ENCODE measurements around the gene OLFML2B. TPM values are rescaled to one million over a fixed set of nuclear protein-coding genes. Genes with fewer than 3 reads are reported as not detected.
"Not testable (repeated sequence)": the region's sequence is repeated elsewhere in the genome, so short reads cannot be mapped to it uniquely, and the experiment has no call there.

Gene OLFML2B
- total RNA-seq, 1 experiment from 2014 or later, result not detected

DNA sequence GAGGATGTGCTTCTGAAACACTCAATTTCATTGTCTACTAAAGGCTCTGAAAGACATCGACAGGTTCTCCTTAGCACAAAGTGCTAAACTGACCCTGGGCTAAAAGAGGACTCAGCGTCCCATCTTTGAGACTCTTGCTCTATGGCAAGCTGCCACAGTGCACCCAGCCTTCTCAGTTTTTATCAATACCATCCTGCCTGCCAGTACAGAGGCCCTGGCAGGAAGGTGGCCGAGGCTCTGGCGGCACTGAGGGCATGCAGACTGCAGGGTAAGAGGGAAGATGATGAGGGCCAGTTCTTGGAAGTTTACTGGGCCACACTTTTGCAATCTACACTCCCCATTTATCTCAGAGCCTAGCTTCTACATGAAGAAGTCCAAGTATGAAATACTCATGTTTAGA lies 5.3 kb downstream of the OLFML2B start:
- Histone ChIP-seq H3K79me2 (ENCODE audit: low read depth) (no peaks in the 10 kb centered on the region), H3K9me2 (ENCODE audit: insufficient read depth) (no peaks in the 10 kb centered on the region), H3K4me3 (no peak overlapping the region), H3F3A (ENCODE audit: insufficient read depth, low read depth) (peaks cover 7% of the 10 kb centered on the region; the same call in 1 of the 2 replicates), H4K20me1 (ENCODE audit: insufficient read depth) (no peaks in the 10 kb centered on the region), H3K36me3 (ENCODE audit: low read depth) (no peaks in the 10 kb centered on the region), H3K4me1 (replicated peaks; ENCODE audit: insufficient read depth) (no peaks in the 10 kb centered on the region; the same call in 1 of the 2 replicates), H3K27ac (no peak overlapping the region), H3K4me2 (no peak overlapping the region), H3K27me3 (ENCODE audit: insufficient read depth, low read depth) (peaks cover 23% of the 10 kb centered on the region; the same call in 1 of the 2 replicates), H3K9me3 (ENCODE audit: insufficient read depth, low read depth) (peaks cover under 1% of the 10 kb centered on the region; the same call in 1 of the 2 replicates), H2AFZ (no peak overlapping the region)
- no peak for TF ChIP-seq EZH2 (IDR thresholded peaks at IDR 0.05; ENCODE audit: low read depth)
- TF ChIP-seq, protein P1, sequence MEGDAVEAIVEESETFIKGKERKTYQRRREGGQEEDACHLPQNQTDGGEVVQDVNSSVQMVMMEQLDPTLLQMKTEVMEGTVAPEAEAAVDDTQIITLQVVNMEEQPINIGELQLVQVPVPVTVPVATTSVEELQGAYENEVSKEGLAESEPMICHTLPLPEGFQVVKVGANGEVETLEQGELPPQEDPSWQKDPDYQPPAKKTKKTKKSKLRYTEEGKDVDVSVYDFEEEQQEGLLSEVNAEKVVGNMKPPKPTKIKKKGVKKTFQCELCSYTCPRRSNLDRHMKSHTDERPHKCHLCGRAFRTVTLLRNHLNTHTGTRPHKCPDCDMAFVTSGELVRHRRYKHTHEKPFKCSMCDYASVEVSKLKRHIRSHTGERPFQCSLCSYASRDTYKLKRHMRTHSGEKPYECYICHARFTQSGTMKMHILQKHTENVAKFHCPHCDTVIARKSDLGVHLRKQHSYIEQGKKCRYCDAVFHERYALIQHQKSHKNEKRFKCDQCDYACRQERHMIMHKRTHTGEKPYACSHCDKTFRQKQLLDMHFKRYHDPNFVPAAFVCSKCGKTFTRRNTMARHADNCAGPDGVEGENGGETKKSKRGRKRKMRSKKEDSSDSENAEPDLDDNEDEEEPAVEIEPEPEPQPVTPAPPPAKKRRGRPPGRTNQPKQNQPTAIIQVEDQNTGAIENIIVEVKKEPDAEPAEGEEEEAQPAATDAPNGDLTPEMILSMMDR (conservative IDR thresholded peaks at IDR 0.05), result no peak
- no TSS peak for BruUV-seq (replicated peaks)
- POLR2A ChIA-PET (ENCODE audit: unreplicated experiment), result no interaction called here
- intact Hi-C loops (cut with micrococcal nuclease; ENCODE audit: unreplicated experiment), result no loop called here
- CTCF ChIA-PET, result no interaction called here
- no peak for DNase-seq

DNA sequence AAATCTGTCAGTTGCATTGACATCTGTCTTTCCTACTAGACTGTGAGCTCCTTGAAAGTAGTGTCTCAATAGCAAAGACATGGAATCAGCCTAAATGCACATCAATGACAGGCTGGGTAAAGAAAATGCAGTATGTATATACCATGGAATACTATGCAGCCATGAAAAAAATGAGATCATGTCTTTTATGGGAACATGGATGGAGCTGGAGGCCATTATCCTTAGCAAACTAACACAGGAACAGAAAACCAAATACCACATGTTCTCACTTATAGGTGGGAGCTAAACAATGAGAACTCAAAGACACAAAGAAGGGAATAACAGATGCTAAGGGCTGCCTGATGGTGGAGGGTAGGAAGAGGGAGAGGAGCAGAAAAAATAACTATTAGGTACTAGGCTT lies 5.9 kb downstream of the OLFML2B start:
- CTCF ChIA-PET; BruUV-seq (replicated peaks); H3K9me3 ChIP-seq (ENCODE audit: insufficient read depth, low read depth); H3K27ac ChIP-seq; H3K79me2 ChIP-seq (ENCODE audit: low read depth); H4K20me1 ChIP-seq (ENCODE audit: insufficient read depth); DNase-seq; POLR2A ChIA-PET (ENCODE audit: unreplicated experiment); H3K4me3 ChIP-seq; H3K36me3 ChIP-seq (ENCODE audit: low read depth); intact Hi-C loops (cut with micrococcal nuclease; ENCODE audit: unreplicated experiment); H3K9me2 ChIP-seq (ENCODE audit: insufficient read depth); H2AFZ ChIP-seq; H3F3A ChIP-seq (ENCODE audit: insufficient read depth, low read depth); H3K4me2 ChIP-seq; H3K4me1 ChIP-seq (replicated peaks; ENCODE audit: insufficient read depth): not testable (repeated sequence)
- peaks cover 16% of the 10 kb centered on the region; the same call in 1 of the 2 replicates for H3K27me3 ChIP-seq (ENCODE audit: insufficient read depth, low read depth)

DNA sequence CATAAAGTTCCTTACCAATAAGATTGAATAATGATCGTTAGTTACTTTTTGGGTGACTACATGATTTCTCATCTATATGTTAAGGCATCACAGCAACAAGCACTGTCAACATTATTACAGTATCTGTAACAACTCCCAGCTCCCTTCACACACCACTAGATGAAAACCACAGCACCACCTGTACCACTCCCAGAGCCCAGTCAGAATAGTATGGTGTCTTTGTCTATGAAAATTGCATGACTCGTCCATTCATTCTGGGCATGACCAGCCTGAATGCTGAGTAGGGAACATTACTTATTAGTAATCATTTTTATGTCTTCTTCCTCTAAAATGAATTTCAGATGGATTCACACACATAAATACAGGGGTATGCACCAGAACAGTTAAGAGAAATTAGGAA lies 7.0 kb downstream of the OLFML2B start:
- H2AFZ ChIP-seq, result no peak overlapping the region
- no peaks in the 10 kb centered on the region for H3F3A ChIP-seq (ENCODE audit: insufficient read depth, low read depth)

More for the DNA sequence above, 7.0 kb downstream of the OLFML2B start:
- Histone ChIP-seq H3K9me2 (ENCODE audit: insufficient read depth) (no peaks in the 10 kb centered on the region), H3K36me3 (ENCODE audit: low read depth) (no peaks in the 10 kb centered on the region), H3K27ac (no peak overlapping the region), H3K4me2 (no peak overlapping the region), H3K9me3 (ENCODE audit: insufficient read depth, low read depth) (peaks cover 4% of the 10 kb centered on the region; the same call in 1 of the 2 replicates), H3K27me3 (ENCODE audit: insufficient read depth, low read depth) (peaks cover 14% of the 10 kb centered on the region; the same call in 1 of the 2 replicates), H3K4me1 (replicated peaks; ENCODE audit: insufficient read depth) (no peaks in the 10 kb centered on the region), H3K79me2 (ENCODE audit: low read depth) (no peaks in the 10 kb centered on the region), H4K20me1 (ENCODE audit: insufficient read depth) (no peaks in the 10 kb centered on the region), H3K4me3 (no peak overlapping the region)
- TF ChIP-seq, protein P1 (conservative IDR thresholded peaks at IDR 0.05), result no peak
- no peak for TF ChIP-seq EZH2 (IDR thresholded peaks at IDR 0.05; ENCODE audit: low read depth)
- ChIA-PET CTCF (no interaction called here), POLR2A (ENCODE audit: unreplicated experiment) (no interaction called here)
- no peak for DNase-seq
- BruUV-seq (replicated peaks), result no TSS peak
- intact Hi-C loops (cut with micrococcal nuclease; ENCODE audit: unreplicated experiment), result no loop called here

All from PC-9 (cell line).